Peyer's patch (tissue), 4 donors: ENCODE data around the gene FBH1.

ENCODE experiments used
- CTCF ChIP-seq, 6 experiments: fragments of 450-650 bp in 4 of 6; fragments of 200-600 bp in 2 of 6; sonication (generic) in 1 of 6; IDR thresholded peaks; one replicate each; pipeline ENCODE4 v1.5.1; 2017 to 2019; ENCODE audit warnings: antibody characterized with exemption in 6 of 6, mild to moderate bottlenecking in 3 of 6, moderate library complexity in 1 of 6
- POLR2A ChIP-seq, 2 donors: fragments of 450-650 bp; IDR thresholded peaks; one replicate each; pipeline ENCODE4 v1.5.1; 2017; ENCODE audit warnings: antibody characterized with exemption in 2 of 2, mild to moderate bottlenecking in 2 of 2, moderate library complexity in 2 of 2

GRCh38 chr10:5940807-5941218, 50.8 kb downstream of the FBH1 start:
- no peak for TF ChIP-seq CTCF (IDR thresholded peaks at IDR 0.05)
- no peak for TF ChIP-seq POLR2A (IDR thresholded peaks at IDR 0.05)
